Measurements from ENCODE around the gene INO80. TPM values are rescaled to one million over a fixed set of nuclear protein-coding genes. Genes with fewer than 3 reads are reported as not detected.
"Not testable (repeated sequence)": the region's sequence is repeated elsewhere in the genome, so short reads cannot be mapped to it uniquely, and the experiment has no call there.

Gene INO80
- total and polyA plus RNA-seq, 2 donors (not counting 3 experiments of a cell fraction or from before 2014, with no cell fraction given): 5.7 to 29.1 TPM

DNA sequence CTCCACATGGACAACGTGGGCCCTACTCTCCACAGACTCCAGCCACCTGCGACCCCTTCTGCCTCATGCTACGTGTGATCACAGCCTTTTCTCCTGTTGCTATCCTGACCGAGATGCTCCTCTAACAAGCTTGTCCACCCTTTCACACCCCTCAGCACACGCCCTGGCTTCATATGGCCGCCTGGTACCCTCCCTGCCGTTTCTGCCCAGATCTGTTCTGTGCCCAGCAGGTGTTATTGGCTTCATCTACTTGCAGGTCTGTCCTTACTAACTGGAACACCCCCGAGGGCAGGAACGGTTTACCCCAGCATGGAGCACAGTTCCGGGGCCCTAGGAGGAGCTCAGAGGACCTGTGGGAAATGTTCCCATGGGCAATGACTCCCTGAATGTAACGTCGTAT is 152.9 kb downstream of the INO80 start:
- Histone ChIP-seq H3K9me1 (replicated peaks; ENCODE audit: control insufficient read depth, extremely low read depth, insufficient read depth, low read length) (no peaks in the 10 kb centered on the region), H3K9ac (replicated peaks; ENCODE audit: extremely low read depth, insufficient read depth, low read length) (no peak overlapping the region), H3K27me3 (ENCODE audit: control insufficient read depth in 2 of 2, insufficient read depth in 2 of 2, low read length in 2 of 2) (no peaks in the 10 kb centered on the region), H3K36me3 (ENCODE audit: control insufficient read depth in 2 of 2, extremely low read depth in 1 of 2, insufficient read depth in 2 of 2, low read length in 2 of 2) (no peaks in the 10 kb centered on the region), H3K4me2 (ENCODE audit: insufficient read depth, low read length) (no peak overlapping the region), H3K79me2 (ENCODE audit: control insufficient read depth, insufficient read depth, low read length) (no peaks in the 10 kb centered on the region), H2AFZ (ENCODE audit: low read depth, low read length) (no peak overlapping the region), H4K20me1 (replicated peaks; ENCODE audit: control insufficient read depth, extremely low read depth, insufficient read depth, low read length) (no peaks in the 10 kb centered on the region), H3K9me3 (replicated peaks; ENCODE audit: control insufficient read depth, insufficient read depth, low read length) (no peaks in the 10 kb centered on the region), H3K4me3 (replicated peaks in 1 of 3; ENCODE audit: insufficient read depth in 1 of 3, low read depth in 1 of 3, low read length in 3 of 3) (no peak overlapping the region), H3K4me1 (ENCODE audit: control insufficient read depth, extremely low read depth, insufficient read depth, low read length) (no peaks in the 10 kb centered on the region), H3K27ac (ENCODE audit: insufficient read depth, low read depth, low read length) (no peak overlapping the region)
- TF ChIP-seq CTCF (IDR thresholded peaks at IDR 0.05; ENCODE audit: extremely low read depth in 1 of 2, insufficient read depth in 1 of 2, low read depth in 1 of 2, low read length in 2 of 2) (no peak), JUN (IDR thresholded peaks at IDR 0.05; ENCODE audit: borderline replicate concordance, insufficient read depth, insufficient read length, low read depth) (no peak), EZH2 (IDR thresholded peaks at IDR 0.05; ENCODE audit: borderline replicate concordance, low read depth, low read length, severe bottlenecking) (no peak), POLR2AphosphoS5 (IDR thresholded peaks at IDR 0.05; ENCODE audit: insufficient read depth, low read depth, low read length) (no peak), FOS (IDR thresholded peaks at IDR 0.05; ENCODE audit: borderline replicate concordance, insufficient read depth, low read length) (no peak), MAX (IDR thresholded peaks at IDR 0.05; ENCODE audit: insufficient read depth, insufficient read length) (no peak), MYC (IDR thresholded peaks at IDR 0.05; ENCODE audit: low read depth, low read length) (no peak), POLR2A (IDR thresholded peaks at IDR 0.05; ENCODE audit: low read depth, low read length) (no peak), GATA2 (IDR thresholded peaks at IDR 0.05; ENCODE audit: insufficient read depth, insufficient read length, low read depth, low read length) (no peak)
- ChIA-PET POLR2A (no interaction called here), CTCF (interaction anchor here (2.5 to 3.6 kb wide), 2 partner anchors 10 to 55 kb away, joined by 9 to 20 read pairs; partner anchors contain the start of gene CHAC1)
- dilution Hi-C loops (cut with MboI; ENCODE audit: extremely low pct_ligation_motif_present, low sequenced_read_pairs) (no loop called here), intact Hi-C loops (cut with micrococcal nuclease) (no loop called here)
- no TSS peak for BruUV-seq (replicated peaks)
- FAIRE-seq (no peak), DNase-seq (ENCODE audit: low read depth, low spot score) (no peak)

DNA sequence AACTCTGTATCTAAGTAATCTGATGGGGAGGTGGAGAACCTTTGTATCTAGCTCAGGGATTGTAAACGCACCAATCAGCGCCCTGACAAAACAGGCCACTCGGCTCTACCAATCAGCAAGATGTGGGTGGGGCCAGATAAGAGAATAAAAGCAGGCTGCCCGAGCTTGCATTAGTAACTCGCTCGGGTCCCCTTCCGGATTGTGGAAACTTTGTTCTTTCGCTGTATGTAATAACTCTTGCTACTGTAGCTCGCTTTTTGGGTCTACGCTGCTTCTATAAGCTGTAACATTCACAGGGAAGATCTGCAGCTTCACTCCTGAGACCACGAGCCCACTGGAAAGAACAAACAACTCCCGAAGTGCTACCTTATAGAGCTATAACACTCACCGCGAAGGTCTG is 153.8 kb downstream of the INO80 start:
- H3K4me1 ChIP-seq (ENCODE audit: control insufficient read depth, extremely low read depth, insufficient read depth, low read length); H3K4me2 ChIP-seq (ENCODE audit: insufficient read depth, low read length); H3K9ac ChIP-seq (replicated peaks; ENCODE audit: extremely low read depth, insufficient read depth, low read length); H3K9me3 ChIP-seq (replicated peaks; ENCODE audit: control insufficient read depth, insufficient read depth, low read length); H3K9me1 ChIP-seq (replicated peaks; ENCODE audit: control insufficient read depth, extremely low read depth, insufficient read depth, low read length); H3K27me3 ChIP-seq (ENCODE audit: control insufficient read depth in 2 of 2, insufficient read depth in 2 of 2, low read length in 2 of 2); BruUV-seq (replicated peaks); intact Hi-C loops (cut with micrococcal nuclease); DNase-seq (ENCODE audit: low read depth, low spot score); H3K79me2 ChIP-seq (ENCODE audit: control insufficient read depth, insufficient read depth, low read length); FAIRE-seq; H3K27ac ChIP-seq (ENCODE audit: insufficient read depth, low read depth, low read length); H2AFZ ChIP-seq (ENCODE audit: low read depth, low read length); H3K36me3 ChIP-seq (ENCODE audit: control insufficient read depth in 2 of 2, extremely low read depth in 1 of 2, insufficient read depth in 2 of 2, low read length in 2 of 2); dilution Hi-C loops (cut with MboI; ENCODE audit: extremely low pct_ligation_motif_present, low sequenced_read_pairs); H4K20me1 ChIP-seq (replicated peaks; ENCODE audit: control insufficient read depth, extremely low read depth, insufficient read depth, low read length); H3K4me3 ChIP-seq (replicated peaks in 1 of 3; ENCODE audit: insufficient read depth in 1 of 3, low read depth in 1 of 3, low read length in 3 of 3): not testable (repeated sequence)
- CTCF ChIA-PET: interaction anchor here (0.7 to 3.6 kb wide), 2 partner anchors 9 to 21 kb away, joined by 3 to 20 read pairs; partner anchors contain the start of gene CHAC1
- POLR2A ChIA-PET: interaction anchor here (1.2 kb wide), 1 partner anchor 9 kb away, joined by 3 read pairs; the partner anchor contains the start of gene CHAC1

GRCh38 chr15:40961740-40962139 is 154.3 kb downstream of the INO80 start:
- H3K4me1 ChIP-seq (ENCODE audit: control insufficient read depth, extremely low read depth, insufficient read depth, low read length); H3K79me2 ChIP-seq (ENCODE audit: control insufficient read depth, insufficient read depth, low read length); H3K27me3 ChIP-seq (ENCODE audit: control insufficient read depth in 2 of 2, insufficient read depth in 2 of 2, low read length in 2 of 2); BruUV-seq (replicated peaks); H2AFZ ChIP-seq (ENCODE audit: low read depth, low read length); DNase-seq (ENCODE audit: low read depth, low spot score); H3K9me3 ChIP-seq (replicated peaks; ENCODE audit: control insufficient read depth, insufficient read depth, low read length); H3K9me1 ChIP-seq (replicated peaks; ENCODE audit: control insufficient read depth, extremely low read depth, insufficient read depth, low read length); H3K27ac ChIP-seq (ENCODE audit: insufficient read depth, low read depth, low read length); H4K20me1 ChIP-seq (replicated peaks; ENCODE audit: control insufficient read depth, extremely low read depth, insufficient read depth, low read length); dilution Hi-C loops (cut with MboI; ENCODE audit: extremely low pct_ligation_motif_present, low sequenced_read_pairs); H3K4me3 ChIP-seq (replicated peaks in 1 of 3; ENCODE audit: insufficient read depth in 1 of 3, low read depth in 1 of 3, low read length in 3 of 3); H3K4me2 ChIP-seq (ENCODE audit: insufficient read depth, low read length); FAIRE-seq; H3K9ac ChIP-seq (replicated peaks; ENCODE audit: extremely low read depth, insufficient read depth, low read length); intact Hi-C loops (cut with micrococcal nuclease); H3K36me3 ChIP-seq (ENCODE audit: control insufficient read depth in 2 of 2, extremely low read depth in 1 of 2, insufficient read depth in 2 of 2, low read length in 2 of 2): not testable (repeated sequence)
- ChIA-PET POLR2A (interaction anchor here (1.2 kb wide), 1 partner anchor 9 kb away, joined by 3 read pairs; the partner anchor contains the start of gene CHAC1), CTCF (interaction anchor here (0.7 kb wide), 1 partner anchor 20 kb away, joined by 3 read pairs; no protein-coding TSS in a partner anchor)

All from endothelial cell of umbilical vein (primary cell).